Astrocyte (in vitro differentiated cells and primary cell): Measurements from ENCODE around the gene MBP. TPM values are rescaled to one million over a fixed set of nuclear protein-coding genes. Genes with fewer than 3 reads are reported as not detected.

Experiments
- DNase-seq: peaks from one replicate; pipeline ENCODE4 v3.0.0-alpha.2; 2010; ENCODE audit warnings: low read depth
- FAIRE-seq: peaks from 2 replicates; lab custom pipeline; 2011; peaks lifted over from hg19 to GRCh38; lab: Jason Lieb, UNC
- H2AFZ ChIP-seq: 2 replicates; pipeline ENCODE4 v1.6.0; 2012; ENCODE audit warnings: low read depth, low read length, inconsistent platforms
- H3K27ac ChIP-seq: 2 replicates; pipeline ENCODE4 v1.5.1; 2011; ENCODE audit warnings: low read depth, low read length, inconsistent platforms
- H3K27me3 ChIP-seq: 2 replicates; pipeline ENCODE4 v1.6.0; 2011; ENCODE audit warnings: low read length, inconsistent platforms; ENCODE audit not compliant: insufficient read depth
- H3K36me3 ChIP-seq: 2 replicates; pipeline ENCODE4 v1.5.1; 2011; ENCODE audit warnings: low read length, inconsistent platforms; ENCODE audit not compliant: insufficient read depth
- H3K4me1 ChIP-seq: 2 replicates; pipeline ENCODE4 v1.5.1; 2011; ENCODE audit warnings: low read length, inconsistent platforms; ENCODE audit not compliant: insufficient read depth
- H3K4me2 ChIP-seq: 2 replicates; pipeline ENCODE4 v1.6.0; 2012; ENCODE audit warnings: low read length, inconsistent platforms
- H3K4me3 ChIP-seq: 2 replicates; pipeline ENCODE4 v1.5.1; 2011; ENCODE audit warnings: low read depth, mild to moderate bottlenecking, low read length, inconsistent platforms; ENCODE audit not compliant: insufficient read depth
- H3K79me2 ChIP-seq: 2 replicates; pipeline ENCODE4 v1.6.0; 2012; ENCODE audit warnings: mild to moderate bottlenecking, low read length, inconsistent platforms; ENCODE audit not compliant: insufficient read depth
- H3K9ac ChIP-seq: 2 replicates; pipeline ENCODE4 v1.6.0; 2012; ENCODE audit warnings: mild to moderate bottlenecking, low read length, inconsistent platforms
- H3K9me3 ChIP-seq: 2 replicates; pipeline ENCODE4 v1.5.1; 2012; ENCODE audit warnings: low read depth, mild to moderate bottlenecking, low read length, inconsistent platforms; ENCODE audit not compliant: insufficient read depth
- H4K20me1 ChIP-seq: 2 replicates; pipeline ENCODE4 v1.6.0; 2012; ENCODE audit warnings: low read length, inconsistent platforms; ENCODE audit not compliant: insufficient read depth
- H3K27ac Mint-ChIP-seq: one replicate; pipeline ENCODE4 v1.8.0; 2021; ENCODE audit warnings: mild to moderate bottlenecking, mixed read lengths; ENCODE audit not compliant: unreplicated experiment
- H3K27me3 Mint-ChIP-seq: one replicate; pipeline ENCODE4 v1.8.0; 2021; ENCODE audit warnings: low read depth, mixed read lengths; ENCODE audit not compliant: unreplicated experiment
- H3K36me3 Mint-ChIP-seq: one replicate; pipeline ENCODE4 v1.8.0; 2021; ENCODE audit warnings: low read depth, mixed read lengths; ENCODE audit not compliant: unreplicated experiment
- H3K4me1 Mint-ChIP-seq: one replicate; pipeline ENCODE4 v1.8.0; 2021; ENCODE audit warnings: low read depth, mixed read lengths; ENCODE audit not compliant: unreplicated experiment
- H3K4me3 Mint-ChIP-seq: one replicate; pipeline ENCODE4 v1.8.0; 2021; ENCODE audit warnings: mild to moderate bottlenecking, moderate library complexity, mixed read lengths; ENCODE audit not compliant: unreplicated experiment
- H3K9me3 Mint-ChIP-seq: one replicate; pipeline ENCODE4 v1.8.0; 2021; ENCODE audit warnings: mild to moderate bottlenecking, mixed read lengths; ENCODE audit not compliant: unreplicated experiment
- EZH2 ChIP-seq: IDR thresholded peaks from 2 replicates; pipeline ENCODE4 v1.6.1; 2012; ENCODE audit warnings: mild to moderate bottlenecking, low read length, inconsistent platforms; ENCODE audit not compliant: insufficient read depth
- total RNA-seq: library from RNA; stranded (reverse); gene quantifications from 2 replicates; pipeline ENCODE4 v1.2.1, GENCODE V29; 2021
- TF ChIP-seq, protein P1 (sequence below): IDR thresholded peaks from 2 replicates; pipeline ENCODE4 v1.5.1; 2011; ENCODE audit warnings: low read depth, mild to moderate bottlenecking, inconsistent platforms, low read length, moderate library complexity; ENCODE audit not compliant: insufficient read depth

MBP gene
- total RNA-seq, 1 donor from 2014 or later = 11.4 TPM

DNA sequence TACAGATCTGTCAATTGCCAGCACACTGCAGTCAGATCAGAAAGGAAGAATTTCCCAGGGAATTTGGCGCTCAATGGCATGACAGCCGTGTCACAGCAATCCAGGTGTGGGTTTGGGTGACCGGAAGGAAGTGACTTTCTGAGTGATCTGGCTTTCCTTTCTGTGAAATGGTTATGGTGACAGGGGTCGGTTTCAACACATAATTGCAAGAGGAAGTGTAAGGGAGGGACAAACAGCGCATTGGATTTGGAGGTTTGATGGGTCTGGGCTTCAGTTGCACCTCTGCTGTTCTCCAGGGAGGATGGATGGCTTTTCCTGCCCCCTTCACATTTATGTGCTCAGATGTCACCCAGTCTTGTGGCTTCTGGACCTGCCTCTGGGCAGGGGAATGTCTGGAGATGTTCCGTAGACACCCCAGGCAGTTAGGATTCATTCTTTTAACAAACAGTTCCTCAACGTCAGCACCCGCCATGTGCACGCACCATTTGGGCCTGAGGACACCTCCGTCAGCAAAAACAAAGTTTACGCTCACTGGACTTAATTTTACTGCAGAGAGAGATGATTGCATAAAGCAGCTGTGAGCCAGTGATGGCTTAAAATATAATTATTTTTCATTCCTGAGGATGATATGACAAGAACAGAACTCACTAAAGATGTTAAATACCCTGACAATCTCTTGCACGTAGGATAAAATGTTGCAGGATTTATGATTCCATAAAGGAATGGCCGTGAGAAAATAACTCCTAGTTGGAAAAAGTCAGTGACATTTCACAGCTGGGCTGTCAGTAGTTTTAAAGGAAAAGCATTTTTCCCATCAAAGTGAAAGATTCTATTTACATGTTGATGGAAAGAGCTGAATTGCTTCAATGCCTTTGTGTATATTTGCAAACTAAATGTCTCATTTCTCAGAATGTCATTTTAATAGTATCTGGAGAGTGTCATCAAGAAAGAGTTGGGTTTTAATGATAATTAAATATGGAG, 36.9 kb downstream of the MBP start:
- Mint-ChIP-seq H3K27me3 (no peaks in the 10 kb centered on the region), H3K4me3 (no peak overlapping the region), H3K4me1 (peaks cover 10% of the 10 kb centered on the region), H3K27ac (no peak overlapping the region), H3K9me3 (no peaks in the 10 kb centered on the region), H3K36me3 (peaks cover 2% of the 10 kb centered on the region)
- no peak for DNase-seq
- Histone ChIP-seq H2AFZ (no peak overlapping the region), H3K9ac (no peak overlapping the region), H3K4me3 (no peak overlapping the region), H3K79me2 (peaks cover 5% of the 10 kb centered on the region), H3K9me3 (no peaks in the 10 kb centered on the region), H3K27me3 (no peaks in the 10 kb centered on the region), H3K4me2 (no peak overlapping the region), H3K27ac (no peak overlapping the region), H3K4me1 (peaks cover 11% of the 10 kb centered on the region), H4K20me1 (no peaks in the 10 kb centered on the region), H3K36me3 (no peaks in the 10 kb centered on the region)
- no peak for FAIRE-seq
- no peak for TF ChIP-seq EZH2
- TF ChIP-seq, protein P1, sequence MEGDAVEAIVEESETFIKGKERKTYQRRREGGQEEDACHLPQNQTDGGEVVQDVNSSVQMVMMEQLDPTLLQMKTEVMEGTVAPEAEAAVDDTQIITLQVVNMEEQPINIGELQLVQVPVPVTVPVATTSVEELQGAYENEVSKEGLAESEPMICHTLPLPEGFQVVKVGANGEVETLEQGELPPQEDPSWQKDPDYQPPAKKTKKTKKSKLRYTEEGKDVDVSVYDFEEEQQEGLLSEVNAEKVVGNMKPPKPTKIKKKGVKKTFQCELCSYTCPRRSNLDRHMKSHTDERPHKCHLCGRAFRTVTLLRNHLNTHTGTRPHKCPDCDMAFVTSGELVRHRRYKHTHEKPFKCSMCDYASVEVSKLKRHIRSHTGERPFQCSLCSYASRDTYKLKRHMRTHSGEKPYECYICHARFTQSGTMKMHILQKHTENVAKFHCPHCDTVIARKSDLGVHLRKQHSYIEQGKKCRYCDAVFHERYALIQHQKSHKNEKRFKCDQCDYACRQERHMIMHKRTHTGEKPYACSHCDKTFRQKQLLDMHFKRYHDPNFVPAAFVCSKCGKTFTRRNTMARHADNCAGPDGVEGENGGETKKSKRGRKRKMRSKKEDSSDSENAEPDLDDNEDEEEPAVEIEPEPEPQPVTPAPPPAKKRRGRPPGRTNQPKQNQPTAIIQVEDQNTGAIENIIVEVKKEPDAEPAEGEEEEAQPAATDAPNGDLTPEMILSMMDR = no peak

DNA sequence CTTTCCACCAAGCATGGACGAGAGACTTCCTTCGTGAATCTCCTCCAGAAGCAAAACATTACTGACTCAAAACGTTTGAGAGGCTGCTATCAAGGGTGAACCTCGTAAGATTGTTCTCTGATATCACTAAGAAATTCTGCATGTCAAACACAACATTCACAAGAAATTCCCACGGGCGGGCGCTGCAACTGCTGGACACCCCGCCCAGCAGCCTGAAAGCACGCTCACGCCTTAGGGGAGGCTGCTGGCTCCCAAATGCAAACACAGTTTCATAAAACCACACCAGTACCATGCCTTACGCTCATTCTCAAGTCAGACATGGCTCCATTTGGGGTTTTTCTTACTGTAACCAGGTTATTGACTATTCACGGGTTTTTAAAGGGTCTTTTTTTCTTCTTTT, 39.0 kb downstream of the MBP start:
- H3K36me3 Mint-ChIP-seq = no peaks in the 10 kb centered on the region
- Histone ChIP-seq H3K27me3 (no peaks in the 10 kb centered on the region), H3K27ac (no peak overlapping the region), H3K79me2 (peaks cover 5% of the 10 kb centered on the region), H3K36me3 (no peaks in the 10 kb centered on the region), H3K4me3 (no peak overlapping the region), H3K4me1 (peaks cover 6% of the 10 kb centered on the region), H3K9ac (no peak overlapping the region), H3K9me3 (no peaks in the 10 kb centered on the region), H4K20me1 (no peaks in the 10 kb centered on the region), H2AFZ (no peak overlapping the region), H3K4me2 (no peak overlapping the region)
- FAIRE-seq = no peak
- no peak overlapping the region for H3K27ac Mint-ChIP-seq
- no peak for DNase-seq
- no peaks in the 10 kb centered on the region for H3K9me3 Mint-ChIP-seq
- TF ChIP-seq EZH2 = no peak
- TF ChIP-seq, protein P1 = no peak
- H3K4me1 Mint-ChIP-seq = peaks cover 16% of the 10 kb centered on the region
- no peaks in the 10 kb centered on the region for H3K27me3 Mint-ChIP-seq
- H3K4me3 Mint-ChIP-seq = no peak overlapping the region

DNA sequence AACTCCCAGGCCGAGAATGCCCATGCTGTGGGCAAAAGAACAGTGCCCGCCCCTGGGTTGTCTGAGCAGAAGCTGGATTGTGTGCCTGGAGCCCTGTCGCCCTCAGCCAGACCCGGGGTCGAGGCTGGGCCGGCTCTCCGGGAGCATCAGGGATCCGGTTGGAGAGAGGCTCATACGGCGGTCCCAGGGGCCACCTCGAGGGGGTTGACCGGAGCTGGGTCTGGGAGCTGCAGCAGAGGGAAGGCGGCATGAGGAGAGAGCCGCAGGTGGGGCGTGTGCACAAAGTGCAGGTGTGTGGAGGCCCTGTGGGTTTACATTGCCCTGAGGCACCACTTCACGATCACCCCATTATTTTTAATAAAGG, 39.5 kb downstream of the MBP start:
- Histone ChIP-seq H3K27ac (no peak overlapping the region), H3K27me3 (no peaks in the 10 kb centered on the region), H3K4me1 (peaks cover under 1% of the 10 kb centered on the region), H2AFZ (no peak overlapping the region), H4K20me1 (no peaks in the 10 kb centered on the region), H3K36me3 (no peaks in the 10 kb centered on the region), H3K4me3 (no peak overlapping the region), H3K79me2 (peaks cover 5% of the 10 kb centered on the region), H3K9ac (no peak overlapping the region), H3K9me3 (no peaks in the 10 kb centered on the region), H3K4me2 (no peak overlapping the region)
- FAIRE-seq (no peak), DNase-seq (no peak)
- Mint-ChIP-seq H3K36me3 (no peaks in the 10 kb centered on the region), H3K4me3 (no peak overlapping the region), H3K27ac (no peak overlapping the region), H3K27me3 (no peaks in the 10 kb centered on the region), H3K9me3 (no peaks in the 10 kb centered on the region), H3K4me1 (peaks cover 16% of the 10 kb centered on the region)
- TF ChIP-seq, protein P1 = no peak
- TF ChIP-seq EZH2 = no peak
